Smooth muscle cell (in vitro differentiated cells): ENCODE results near the gene NEMF. TPM values are rescaled to one million over a fixed set of nuclear protein-coding genes. Genes with fewer than 3 reads are reported as not detected.

ENCODE experiments used
- DNase-seq: peaks from one replicate; lab custom pipeline; 2025; ENCODE audit not compliant: unreplicated experiment; lab: John Stamatoyannopoulos, UW
- H2AFZ ChIP-seq: fragments of 200-600 bp; sonication (generic); 2 replicates; pipeline ENCODE4 v1.6.0; 2016; ENCODE audit warnings: antibody characterized with exemption, low read depth, mild to moderate bottlenecking
- H3F3A ChIP-seq: fragments of 200-600 bp; sonication (generic); 2 replicates; pipeline ENCODE4 v1.6.0; 2017; ENCODE audit warnings: antibody characterized with exemption, low read depth
- H3K27ac ChIP-seq: fragments of 200-600 bp; sonication (generic); 2 replicates; pipeline ENCODE4 v1.5.1; 2016; ENCODE audit warnings: low read depth, mild to moderate bottlenecking
- H3K27me3 ChIP-seq: fragments of 200-600 bp; sonication (generic); 2 replicates; pipeline ENCODE4 v1.6.1; 2016; ENCODE audit warnings: low read depth, mild to moderate bottlenecking
- H3K36me3 ChIP-seq: fragments of 200-600 bp; sonication (generic); 2 replicates; pipeline ENCODE4 v1.5.1; 2016; ENCODE audit warnings: low read depth
- H3K4me1 ChIP-seq: fragments of 200-600 bp; sonication (generic); 2 replicates; pipeline ENCODE4 v1.5.1; 2016; ENCODE audit warnings: low read depth
- H3K4me2 ChIP-seq: fragments of 200-600 bp; sonication (generic); 2 replicates; pipeline ENCODE4 v1.6.0; 2016; ENCODE audit warnings: mild to moderate bottlenecking
- H3K4me3 ChIP-seq: fragments of 200-600 bp; sonication (generic); 2 replicates; pipeline ENCODE4 v1.5.1; 2016; ENCODE audit warnings: mild to moderate bottlenecking
- H3K79me2 ChIP-seq: fragments of 200-600 bp; sonication (generic); 2 replicates; pipeline ENCODE4 v1.6.0; 2016; ENCODE audit warnings: low read depth, mild to moderate bottlenecking
- H3K9ac ChIP-seq: fragments of 200-600 bp; sonication (generic); 2 replicates; pipeline ENCODE4 v1.6.0; 2016; ENCODE audit warnings: low read depth
- H3K9me3 ChIP-seq: fragments of 200-600 bp; sonication (generic); replicated peaks from 2 replicates; pipeline ENCODE4 v1.5.1; 2016; ENCODE audit warnings: low read depth
- H4K20me1 ChIP-seq: fragments of 200-600 bp; sonication (generic); 2 replicates; pipeline ENCODE4 v1.6.0; 2016; ENCODE audit warnings: low read depth
- CTCF ChIP-seq: fragments of 200-600 bp; sonication (generic); IDR thresholded peaks from 2 replicates; pipeline ENCODE4 v1.5.1; 2017; ENCODE audit warnings: borderline replicate concordance, mild to moderate bottlenecking, antibody characterized with exemption; ENCODE audit not compliant: insufficient read depth, poor library complexity, severe bottlenecking
- WGBS: methylation state at CpG from one replicate; pipeline ENCODE4 v1.1.7; 2016; ENCODE audit warnings: low lambda C conversion rate; 5-methylcytosine and 5-hydroxymethylcytosine counted together
- polyA plus RNA-seq: library from polyadenylated mRNA; unstranded; fragments of >200 nt; fragmentation: Nextera tagmentation; extraction: Ambion mirVana; gene quantifications from 2 replicates; pipeline ENCODE4 v1.2.1, GENCODE V29; 2016
- total RNA-seq: library from RNA; depleted of rRNA; stranded (reverse); fragments of >200 nt; gene quantifications from 2 replicates; pipeline ENCODE4 v1.2.3, GENCODE V29; 2014

The NEMF gene
- total and polyA plus RNA-seq, 2 experiments from 2014 or later = 41.2 TPM

- no peaks in the 10 kb centered on the region for H3K36me3 ChIP-seq
- 39% methylated on average over 25 of the region's 27 CpGs for WGBS
- peak; percentile 17 for DNase-seq
- H3K4me2 ChIP-seq = peak overlapping the region; percentile 99
- H3F3A ChIP-seq = no peaks in the 10 kb centered on the region
- no peak overlapping the region for H3K27ac ChIP-seq
- H3K4me1 ChIP-seq = peaks cover 11% of the 10 kb centered on the region
- no peak overlapping the region for H2AFZ ChIP-seq
- H3K79me2 ChIP-seq = peaks cover 39% of the 10 kb centered on the region
- peak; percentile 72 for TF ChIP-seq CTCF
- H3K9ac ChIP-seq = no peak overlapping the region
- no peaks in the 10 kb centered on the region for H3K27me3 ChIP-seq
- H3K4me3 ChIP-seq = peak overlapping the region; percentile 85
- no peaks in the 10 kb centered on the region for H3K9me3 ChIP-seq
- peaks cover 5% of the 10 kb centered on the region for H4K20me1 ChIP-seq
Observed at GRCh38 chr14:49853572-49854375, 1.2 kb upstream of the NEMF start.

- Histone ChIP-seq H3K4me2 (peak overlapping the region; percentile 99), H3K27me3 (no peaks in the 10 kb centered on the region), H3K36me3 (no peaks in the 10 kb centered on the region), H3K79me2 (peaks cover 46% of the 10 kb centered on the region), H3K4me3 (peak overlapping the region; percentile 85), H3K4me1 (peaks cover 11% of the 10 kb centered on the region), H3K9me3 (no peaks in the 10 kb centered on the region), H3K9ac (no peak overlapping the region), H3F3A (no peaks in the 10 kb centered on the region), H3K27ac (no peak overlapping the region), H4K20me1 (peaks cover 5% of the 10 kb centered on the region), H2AFZ (peak overlapping the region; percentile 89)
- no peak for TF ChIP-seq CTCF
- no peak for DNase-seq
- 13% methylated on average over 14 of the region's 14 CpGs for WGBS
Observed at GRCh38 chr14:49853158-49853477, 530 bp upstream of the NEMF start.

GRCh38 chr14:49851813-49852212 is 775 bp downstream of the NEMF start:
- peak overlapping the region; percentile 59 for H3K27ac ChIP-seq
- H3K27me3 ChIP-seq = no peaks in the 10 kb centered on the region
- peaks cover 5% of the 10 kb centered on the region for H4K20me1 ChIP-seq
- peak overlapping the region; percentile 85 for H3K4me3 ChIP-seq
- H3K36me3 ChIP-seq = no peaks in the 10 kb centered on the region
- H3K9ac ChIP-seq = peak overlapping the region; percentile 93
- H2AFZ ChIP-seq = peak overlapping the region; percentile 89
- no peaks in the 10 kb centered on the region for H3F3A ChIP-seq
- H3K4me1 ChIP-seq = peaks cover 11% of the 10 kb centered on the region
- peak overlapping the region; percentile 99 for H3K4me2 ChIP-seq
- 17% methylated on average over 7 of the region's 7 CpGs for WGBS
- TF ChIP-seq CTCF = no peak
- peaks cover 59% of the 10 kb centered on the region for H3K79me2 ChIP-seq
- DNase-seq = no peak
- no peaks in the 10 kb centered on the region for H3K9me3 ChIP-seq

DNA sequence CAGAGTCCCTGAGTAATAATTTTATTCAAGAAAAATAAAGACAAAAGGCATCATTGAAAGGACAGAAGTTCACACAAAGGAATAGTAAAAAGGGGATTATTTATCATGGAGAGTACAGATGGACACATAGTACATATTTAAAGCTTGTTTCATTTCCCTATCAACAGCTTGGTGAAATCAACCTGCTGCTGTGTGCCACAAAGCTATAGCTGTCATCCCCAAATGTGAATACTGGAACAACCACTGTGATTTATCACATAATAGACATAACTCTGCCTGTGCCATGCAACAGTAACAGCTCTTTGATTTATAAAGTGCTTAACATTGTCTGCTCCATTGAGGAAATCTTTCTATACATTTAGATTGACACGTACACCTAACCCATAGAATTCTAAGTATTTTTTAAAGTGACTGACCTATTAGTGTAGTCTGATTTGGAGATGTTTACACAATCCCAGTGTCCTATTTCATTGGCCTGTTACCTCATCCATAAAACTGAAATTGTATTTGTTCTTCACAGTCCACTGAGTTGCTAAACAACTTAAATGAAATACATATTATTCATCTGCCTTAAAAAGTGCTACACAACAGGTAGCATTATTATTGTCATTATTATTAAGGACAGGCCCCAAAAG is 3.3 kb downstream of the NEMF start:
- H3K4me2 ChIP-seq = no peak overlapping the region
- TF ChIP-seq CTCF = no peak
- H3K36me3 ChIP-seq = peaks cover 9% of the 10 kb centered on the region
- H3K4me1 ChIP-seq = peaks cover 11% of the 10 kb centered on the region
- H3K9me3 ChIP-seq = no peaks in the 10 kb centered on the region
- WGBS = 95% methylated on average over 1 of the region's 1 CpG
- H3K27ac ChIP-seq = no peak overlapping the region
- no peak for DNase-seq
- H3K79me2 ChIP-seq = peaks cover 70% of the 10 kb centered on the region
- H3K27me3 ChIP-seq = no peaks in the 10 kb centered on the region
- H3F3A ChIP-seq = no peaks in the 10 kb centered on the region
- no peak overlapping the region for H3K4me3 ChIP-seq
- H3K9ac ChIP-seq = no peak overlapping the region
- peaks cover 5% of the 10 kb centered on the region for H4K20me1 ChIP-seq
- no peak overlapping the region for H2AFZ ChIP-seq
